RWPE1 (cell line): ENCODE measurements around the gene AFG3L2.

Source experiments
- CTCF ChIA-PET: fragments of 350-600 bp; sonication (Branson Sonifier 250); formaldehyde crosslinking; extraction: SDS; loops from one replicate; lab custom pipeline; 2021; lab: Yijun Ruan, JAX
- POLR2A ChIA-PET: fragments of 400-600 bp; formaldehyde crosslinking; extraction: SDS; loops from one replicate; lab custom pipeline; 2020; ENCODE audit warnings: antibody characterized with exemption; ENCODE audit not compliant: low non-redundant PET; lab: Yijun Ruan, JAX
- DNase-seq: peaks from one replicate; pipeline ENCODE4 v3.0.0; 2012; ENCODE audit warnings: low spot score
- H3K27ac ChIP-seq: fragments of 450-650 bp; 2 replicates; pipeline ENCODE4 v1.5.1; 2017
- TF ChIP-seq, protein P1 (sequence below): fragments of 450-650 bp; conservative IDR thresholded peaks from 2 replicates; pipeline ENCODE4 v1.5.1; 2017; ENCODE audit warnings: low read depth, mild to moderate bottlenecking

AFG3L2 gene

DNA sequence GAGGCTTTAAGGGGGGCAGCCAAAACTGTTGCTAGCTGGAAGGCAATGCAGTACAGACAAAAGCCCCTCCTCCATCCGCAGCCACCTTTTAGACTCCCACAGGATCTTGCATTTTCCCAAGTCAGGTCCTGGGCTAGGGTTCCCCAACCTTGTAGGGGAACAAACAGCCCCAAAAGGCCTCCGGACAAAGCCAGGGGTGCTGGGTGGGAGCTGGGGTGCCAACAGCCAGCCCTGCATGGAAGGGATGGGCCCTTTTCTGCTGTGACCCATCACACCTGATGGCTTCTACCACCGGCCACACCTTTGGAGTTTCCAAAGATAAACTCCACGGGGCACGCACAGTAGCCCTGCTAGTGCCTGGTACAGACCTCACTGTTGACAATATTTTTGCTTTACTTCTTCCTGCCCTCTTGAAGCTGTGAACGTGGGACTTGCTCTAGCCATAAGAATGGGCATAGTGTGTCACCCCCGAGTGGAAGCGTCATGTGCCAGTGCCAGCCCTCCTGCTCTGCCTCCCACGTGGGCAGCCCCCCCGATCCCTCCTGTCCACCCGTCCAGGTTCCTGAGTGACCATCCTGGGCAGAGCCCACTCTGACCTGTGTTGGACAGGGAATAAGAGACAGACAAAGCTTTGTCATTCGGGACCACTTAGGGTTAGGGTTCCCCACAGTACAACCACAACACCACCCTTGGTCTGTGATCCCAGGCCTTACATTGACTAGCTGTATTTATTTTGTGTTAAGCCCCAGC lies 50.1 kb downstream of the AFG3L2 start:
- no peak for DNase-seq
- TF ChIP-seq, protein P1, sequence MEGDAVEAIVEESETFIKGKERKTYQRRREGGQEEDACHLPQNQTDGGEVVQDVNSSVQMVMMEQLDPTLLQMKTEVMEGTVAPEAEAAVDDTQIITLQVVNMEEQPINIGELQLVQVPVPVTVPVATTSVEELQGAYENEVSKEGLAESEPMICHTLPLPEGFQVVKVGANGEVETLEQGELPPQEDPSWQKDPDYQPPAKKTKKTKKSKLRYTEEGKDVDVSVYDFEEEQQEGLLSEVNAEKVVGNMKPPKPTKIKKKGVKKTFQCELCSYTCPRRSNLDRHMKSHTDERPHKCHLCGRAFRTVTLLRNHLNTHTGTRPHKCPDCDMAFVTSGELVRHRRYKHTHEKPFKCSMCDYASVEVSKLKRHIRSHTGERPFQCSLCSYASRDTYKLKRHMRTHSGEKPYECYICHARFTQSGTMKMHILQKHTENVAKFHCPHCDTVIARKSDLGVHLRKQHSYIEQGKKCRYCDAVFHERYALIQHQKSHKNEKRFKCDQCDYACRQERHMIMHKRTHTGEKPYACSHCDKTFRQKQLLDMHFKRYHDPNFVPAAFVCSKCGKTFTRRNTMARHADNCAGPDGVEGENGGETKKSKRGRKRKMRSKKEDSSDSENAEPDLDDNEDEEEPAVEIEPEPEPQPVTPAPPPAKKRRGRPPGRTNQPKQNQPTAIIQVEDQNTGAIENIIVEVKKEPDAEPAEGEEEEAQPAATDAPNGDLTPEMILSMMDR: no peak
- peak overlapping the region; percentile 58 for H3K27ac ChIP-seq
- POLR2A ChIA-PET: no interaction called here
- CTCF ChIA-PET: interaction anchor here (0.7 to 1.3 kb wide), 4 partner anchors 13 to 668 kb away, joined by 3 to 4 read pairs (median 4); no protein-coding TSS in a partner anchor

DNA sequence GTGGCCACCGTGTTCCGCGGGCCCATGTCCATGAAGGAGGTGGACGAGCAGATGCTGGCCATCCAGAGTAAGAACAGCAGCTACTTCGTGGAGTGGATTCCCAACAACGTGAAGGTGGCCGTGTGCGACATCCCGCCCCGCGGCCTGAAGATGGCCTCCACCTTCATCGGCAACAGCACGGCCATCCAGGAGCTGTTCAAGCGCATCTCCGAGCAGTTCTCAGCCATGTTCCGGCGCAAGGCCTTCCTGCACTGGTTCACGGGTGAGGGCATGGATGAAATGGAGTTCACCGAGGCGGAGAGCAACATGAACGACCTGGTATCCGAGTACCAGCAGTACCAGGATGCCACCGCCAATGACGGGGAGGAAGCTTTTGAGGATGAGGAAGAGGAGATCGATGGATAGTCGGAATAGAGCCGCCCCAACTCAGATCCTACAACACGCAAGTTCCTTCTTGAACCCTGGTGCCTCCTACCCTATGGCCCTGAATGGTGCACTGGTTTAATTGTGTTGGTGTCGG lies 51.2 kb downstream of the AFG3L2 start:
- TF ChIP-seq, protein P1: no peak
- DNase-seq: no peak
- no peak overlapping the region for H3K27ac ChIP-seq
- CTCF ChIA-PET: interaction anchor here (0.6 kb wide), 2 partner anchors 26 to 51 kb away, joined by 3 read pairs; no protein-coding TSS in a partner anchor
- POLR2A ChIA-PET: no interaction called here

DNA sequence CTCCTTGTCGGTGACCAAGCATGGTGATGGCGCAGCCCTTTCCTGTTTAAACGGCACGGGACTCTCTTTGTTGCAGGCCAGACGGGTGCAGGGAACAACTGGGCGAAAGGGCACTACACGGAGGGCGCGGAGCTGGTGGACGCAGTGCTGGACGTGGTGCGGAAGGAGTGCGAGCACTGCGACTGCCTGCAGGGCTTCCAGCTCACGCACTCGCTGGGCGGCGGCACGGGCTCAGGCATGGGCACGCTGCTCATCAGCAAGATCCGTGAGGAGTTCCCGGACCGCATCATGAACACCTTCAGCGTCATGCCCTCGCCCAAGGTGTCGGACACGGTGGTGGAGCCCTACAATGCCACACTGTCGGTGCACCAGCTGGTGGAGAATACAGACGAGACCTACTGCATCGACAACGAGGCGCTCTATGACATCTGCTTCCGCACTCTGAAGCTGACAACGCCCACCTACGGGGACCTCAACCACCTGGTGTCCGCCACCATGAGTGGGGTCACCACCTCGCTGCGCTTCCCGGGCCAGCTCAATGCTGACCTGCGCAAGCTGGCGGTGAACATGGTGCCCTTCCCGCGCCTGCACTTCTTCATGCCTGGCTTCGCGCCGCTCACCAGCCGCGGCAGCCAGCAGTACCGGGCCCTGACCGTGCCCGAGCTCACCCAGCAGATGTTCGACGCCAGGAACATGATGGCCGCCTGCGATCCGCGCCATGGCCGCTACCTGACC lies 51.9 kb downstream of the AFG3L2 start:
- no peak for DNase-seq
- ChIA-PET POLR2A (no interaction called here), CTCF (interaction anchor here (0.6 to 0.7 kb wide), 3 partner anchors 11 to 46 kb away, joined by 3 read pairs; no protein-coding TSS in a partner anchor)
- peak overlapping the region; percentile 42 for H3K27ac ChIP-seq
- TF ChIP-seq, protein P1: no peak

DNA sequence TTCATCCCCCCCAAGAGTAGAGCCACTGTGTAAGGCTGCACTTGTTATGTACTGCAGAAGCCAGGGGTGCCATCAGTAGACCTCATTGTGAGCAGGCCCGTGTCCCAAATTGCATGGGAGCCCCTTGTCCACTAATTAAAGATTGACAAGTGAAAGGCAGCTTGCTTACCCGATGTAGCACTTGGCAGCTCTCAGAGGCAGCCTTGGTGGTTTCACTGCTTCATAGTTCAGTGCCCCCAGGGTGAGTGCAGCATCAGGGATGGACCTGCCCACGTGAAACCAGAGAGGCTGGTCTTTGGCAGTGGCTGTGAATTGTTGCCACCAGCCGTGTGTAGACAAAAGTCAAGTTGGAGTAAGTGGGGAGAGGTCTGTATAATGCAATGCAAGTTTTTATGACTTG lies 55.7 kb downstream of the AFG3L2 start:
- no peak for DNase-seq
- POLR2A ChIA-PET: interaction anchor here (0.8 kb wide), 1 partner anchor 12 kb away, joined by 3 read pairs; no protein-coding TSS in a partner anchor
- TF ChIP-seq, protein P1: no peak
- CTCF ChIA-PET: no interaction called here
- peak overlapping the region; percentile 55 for H3K27ac ChIP-seq

DNA sequence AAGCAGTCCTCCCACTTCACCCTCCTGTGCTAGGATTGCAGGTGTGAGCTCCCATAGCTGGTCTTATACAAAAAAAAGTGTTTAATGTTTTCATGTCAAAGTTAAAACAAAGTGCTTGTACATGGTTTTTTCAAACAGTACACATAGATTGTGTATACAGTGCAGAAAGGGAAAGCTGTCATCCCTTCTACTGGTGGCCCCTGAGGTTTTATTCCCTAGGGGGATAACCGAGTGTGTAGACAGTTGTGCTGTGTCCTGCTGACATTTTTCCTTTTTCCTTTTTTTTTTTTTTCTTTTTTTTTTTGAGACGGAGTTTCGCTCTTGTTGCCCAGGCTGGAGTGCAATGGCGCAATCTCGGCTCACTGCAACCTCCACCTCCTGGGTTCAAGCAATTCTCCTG lies 58.2 kb downstream of the AFG3L2 start:
- TF ChIP-seq, protein P1: no peak
- peak overlapping the region; percentile 63 for H3K27ac ChIP-seq
- ChIA-PET POLR2A (interaction anchor here (1.0 kb wide), 1 partner anchor 66 kb away, joined by 6 read pairs; no protein-coding TSS in a partner anchor), CTCF (interaction anchor here (0.7 to 1.0 kb wide), 2 partner anchors 9 to 17 kb away, joined by 3 to 4 read pairs; no protein-coding TSS in a partner anchor)
- DNase-seq: no peak

DNA sequence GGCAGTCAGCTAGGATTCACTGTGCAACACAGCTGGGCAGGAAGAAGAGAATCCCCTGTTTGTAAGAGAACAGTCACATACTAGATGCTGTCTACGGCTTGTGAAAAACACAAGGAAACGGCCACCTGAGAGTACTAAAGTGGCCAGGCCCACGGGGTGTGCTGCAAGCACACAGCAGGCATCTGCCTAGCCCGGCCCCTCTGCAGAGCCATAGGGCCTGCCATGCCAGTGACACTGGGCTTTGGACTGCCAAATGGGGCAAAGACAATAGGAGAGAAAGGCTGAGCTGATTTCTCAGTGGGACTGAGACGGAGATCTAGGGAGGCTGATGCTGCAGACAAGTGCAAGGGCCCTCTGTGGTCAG lies 58.7 kb downstream of the AFG3L2 start:
- TF ChIP-seq, protein P1: no peak
- ChIA-PET CTCF (interaction anchor here (0.7 kb wide), 1 partner anchor 18 kb away, joined by 4 read pairs; no protein-coding TSS in a partner anchor), POLR2A (no interaction called here)
- DNase-seq: no peak
- peak overlapping the region; percentile 63 for H3K27ac ChIP-seq
